HG03196 (cell line): ENCODE measurements around the gene NELL1.
A peak's percentile ranks its signal among the peaks of the same experiment; 100 is the strongest.

ENCODE experiments used
- ATAC-seq: cut with Tn5 transposase; IDR thresholded peaks from one replicate; pipeline ENCODE4 v1.9.1; 2021; ENCODE audit not compliant: unreplicated experiment

Gene NELL1

DNA sequence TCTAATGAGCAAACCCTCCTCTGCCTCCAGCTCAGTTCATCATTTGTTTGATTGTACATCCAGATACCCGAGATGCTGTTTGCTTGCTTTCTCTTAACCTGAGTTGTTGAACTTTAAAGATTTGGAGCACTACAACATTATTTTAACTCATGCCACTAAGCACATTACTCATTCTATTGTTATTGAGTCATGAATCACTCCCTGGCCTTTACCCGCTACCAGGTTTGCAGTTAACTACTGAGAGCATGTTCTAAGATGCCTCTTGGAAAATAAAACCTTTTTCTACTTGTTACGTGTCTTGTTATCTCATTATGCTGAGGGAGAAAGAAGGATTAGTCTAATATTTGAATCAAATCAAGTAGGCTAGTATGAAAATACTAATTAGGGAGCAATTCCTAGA, 802.9 kb downstream of the NELL1 start:
- no peak for ATAC-seq

DNA sequence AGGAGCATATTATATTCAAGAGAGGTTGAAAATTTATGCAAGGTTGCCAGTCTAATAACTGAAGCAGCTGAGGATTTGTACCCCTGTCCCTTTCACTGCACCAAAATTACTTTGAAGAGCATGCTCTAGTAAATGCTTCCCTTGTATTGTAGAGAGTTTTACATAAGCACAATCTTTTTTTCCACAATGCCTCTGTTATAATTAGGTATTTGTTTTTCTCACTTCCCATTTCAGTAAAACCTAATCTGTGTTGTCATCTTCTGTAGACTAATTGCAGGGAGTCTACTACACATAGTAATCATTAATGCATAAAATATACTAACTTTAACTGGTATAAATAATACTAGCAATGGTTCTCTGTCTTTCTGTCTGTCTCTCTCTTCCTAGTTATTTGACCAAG, 805.1 kb downstream of the NELL1 start:
- ATAC-seq: no peak

DNA sequence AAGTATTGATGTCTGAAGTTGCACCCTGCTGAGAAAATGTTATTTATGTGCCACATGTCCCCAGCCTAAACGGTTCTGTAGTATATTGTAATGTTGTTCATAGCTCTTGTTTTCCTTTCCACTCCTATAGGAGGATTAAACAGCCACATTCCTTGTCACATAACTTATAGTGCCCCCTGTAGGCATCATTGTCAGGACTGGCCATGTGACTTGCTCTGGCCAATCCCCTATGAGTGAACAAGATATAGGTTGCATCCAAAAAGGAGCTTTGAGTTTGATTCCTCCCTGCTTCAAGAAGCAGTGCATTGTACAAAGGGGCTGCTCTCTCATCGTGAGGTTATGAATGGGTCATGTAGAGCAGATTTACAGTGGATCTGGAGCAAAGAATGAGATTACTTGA, 805.9 kb downstream of the NELL1 start:
- no peak for ATAC-seq

DNA sequence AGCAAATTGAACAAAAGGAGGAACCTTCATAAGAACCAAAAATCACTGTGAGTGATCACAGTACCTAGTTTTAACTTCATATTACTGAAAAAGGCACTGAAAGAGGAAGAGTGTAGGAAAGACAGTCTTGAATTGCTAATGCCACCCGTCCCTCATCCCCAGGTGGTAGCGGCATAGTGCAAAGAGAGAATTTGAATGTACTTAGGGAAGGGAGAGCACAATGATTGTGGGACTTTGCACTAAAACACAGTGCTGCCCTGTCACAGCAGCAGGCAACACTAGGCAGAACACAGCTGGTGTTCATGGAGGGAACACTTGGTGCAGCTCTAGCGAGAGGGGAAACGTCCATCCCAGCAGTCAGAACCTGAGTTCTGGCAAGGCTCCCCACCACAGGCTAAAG, 807.2 kb downstream of the NELL1 start:
- no peak for ATAC-seq

DNA sequence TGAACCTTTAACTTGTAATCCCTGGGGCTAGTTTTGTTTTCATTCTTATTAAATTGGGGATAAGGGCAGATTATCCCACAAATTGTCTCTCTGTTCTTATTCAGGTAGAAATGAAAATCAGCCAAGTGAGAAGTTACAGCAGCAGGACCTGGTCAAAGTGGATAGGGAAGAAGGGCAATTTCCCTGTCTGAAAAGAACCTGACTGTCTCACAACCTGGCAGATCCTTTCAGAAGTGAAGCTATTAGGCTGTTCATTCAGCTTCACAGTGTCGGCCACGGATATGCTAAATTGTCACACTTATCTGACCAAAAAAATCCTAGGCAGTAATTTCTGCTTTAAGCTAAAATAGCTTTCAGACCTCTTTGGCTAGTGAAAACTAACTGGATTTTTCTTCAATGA, 810.9 kb downstream of the NELL1 start:
- no peak for ATAC-seq

DNA sequence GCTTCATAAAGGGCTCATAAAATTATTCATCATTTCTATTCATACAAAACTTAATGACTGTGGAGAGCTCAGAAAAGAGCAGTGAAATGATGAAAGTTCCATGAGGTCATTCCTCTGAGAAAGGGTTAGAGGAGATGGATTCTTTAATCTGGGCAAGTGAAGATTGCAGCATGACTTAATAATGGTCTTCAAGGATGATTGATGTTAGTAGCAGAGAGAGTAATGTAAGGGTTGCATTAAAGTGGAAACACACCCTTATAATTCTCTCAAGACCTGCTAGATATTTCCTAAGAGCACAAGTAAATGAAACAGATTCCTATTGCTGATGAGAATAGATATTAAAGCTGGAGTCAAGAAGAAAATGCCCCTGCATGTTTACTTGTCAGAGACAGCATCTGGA, 811.9 kb downstream of the NELL1 start:
- no peak for ATAC-seq

DNA sequence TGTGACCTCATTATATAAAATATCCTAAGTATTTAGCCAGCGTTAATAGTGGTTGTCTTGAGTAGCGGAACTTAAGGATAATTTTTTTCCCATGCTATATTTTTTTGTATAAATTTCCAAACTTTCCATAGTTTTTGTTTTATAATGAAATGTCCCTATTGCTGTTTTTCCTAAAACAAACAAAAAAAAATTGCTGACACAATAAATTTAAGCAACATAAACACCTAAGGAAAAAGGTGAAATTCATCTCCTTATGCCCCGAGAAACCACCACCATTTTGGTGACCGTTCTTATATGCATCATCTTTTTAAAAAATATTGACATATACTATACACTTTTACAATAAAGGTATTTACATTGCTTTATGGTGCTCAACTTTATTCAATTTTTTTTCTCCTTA, 814.7 kb downstream of the NELL1 start:
- no peak for ATAC-seq

DNA sequence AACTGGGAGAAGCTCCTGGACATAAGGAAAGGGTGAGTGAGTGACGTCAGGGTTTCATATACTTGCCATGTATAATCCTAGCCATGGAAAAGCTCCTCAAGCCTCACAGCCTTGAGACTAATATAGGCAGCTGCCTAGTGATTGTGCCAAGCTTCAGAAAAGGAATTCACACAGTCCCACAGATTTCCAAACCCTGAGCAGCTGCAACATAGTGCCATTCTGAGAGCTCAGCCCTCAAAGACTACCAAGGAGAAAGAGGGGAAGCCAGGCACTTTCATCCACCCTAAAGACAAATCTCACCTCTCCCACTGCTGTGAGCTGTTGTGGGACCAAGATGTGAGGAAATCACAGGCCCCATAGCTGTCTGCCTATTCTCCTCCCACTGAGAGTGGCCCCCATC, 815.6 kb downstream of the NELL1 start:
- ATAC-seq: no peak

DNA sequence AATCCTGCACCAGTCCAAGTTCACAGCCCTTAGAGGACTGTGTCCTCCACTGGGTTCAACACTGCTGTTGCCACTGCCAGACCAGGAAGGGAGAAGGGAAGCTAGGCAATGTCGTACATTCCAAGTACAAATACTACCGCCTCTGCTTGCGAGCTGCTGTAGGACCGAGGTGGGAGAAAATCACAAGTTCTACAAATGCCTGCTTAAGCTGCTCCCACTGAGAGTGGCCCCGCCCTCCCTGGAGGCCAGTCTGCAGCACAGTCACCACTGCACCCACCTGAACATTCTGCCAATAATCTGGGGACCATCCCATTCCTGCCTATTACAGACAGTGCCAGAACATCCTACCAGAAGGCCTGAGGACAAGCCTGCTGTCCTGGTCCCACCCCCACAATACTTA, 816.0 kb downstream of the NELL1 start:
- ATAC-seq: no peak

DNA sequence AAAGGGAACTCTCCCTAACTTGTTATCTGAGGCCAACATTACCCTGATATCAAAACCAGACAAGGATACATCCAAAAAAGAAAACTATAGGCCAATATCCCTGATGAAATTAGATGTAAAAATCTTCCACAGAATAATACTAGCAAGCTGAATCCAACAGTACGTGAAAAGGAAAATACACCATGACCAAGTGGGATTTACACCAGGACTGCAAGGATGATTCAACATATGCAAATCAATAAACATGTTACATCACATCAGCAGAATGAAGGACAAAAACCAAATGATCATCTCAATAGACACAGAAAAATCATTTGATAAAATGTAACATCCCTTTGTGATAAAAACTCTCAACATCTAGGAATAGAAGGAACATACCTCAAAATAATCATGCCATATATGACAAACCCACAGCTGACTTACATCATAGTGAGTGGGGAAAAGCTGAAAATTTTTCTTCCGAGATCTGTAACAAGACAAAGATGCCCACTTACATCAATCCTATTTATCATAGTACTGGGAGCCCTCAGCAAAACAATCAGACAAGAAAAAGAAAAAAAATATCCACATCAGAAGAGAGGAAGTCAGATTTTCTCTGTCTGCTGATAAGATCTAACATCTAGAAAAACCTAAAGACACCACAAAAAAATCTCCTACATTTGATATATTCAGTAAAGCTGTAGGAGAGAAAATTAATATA, 820.2 kb downstream of the NELL1 start:
- ATAC-seq: no peak

DNA sequence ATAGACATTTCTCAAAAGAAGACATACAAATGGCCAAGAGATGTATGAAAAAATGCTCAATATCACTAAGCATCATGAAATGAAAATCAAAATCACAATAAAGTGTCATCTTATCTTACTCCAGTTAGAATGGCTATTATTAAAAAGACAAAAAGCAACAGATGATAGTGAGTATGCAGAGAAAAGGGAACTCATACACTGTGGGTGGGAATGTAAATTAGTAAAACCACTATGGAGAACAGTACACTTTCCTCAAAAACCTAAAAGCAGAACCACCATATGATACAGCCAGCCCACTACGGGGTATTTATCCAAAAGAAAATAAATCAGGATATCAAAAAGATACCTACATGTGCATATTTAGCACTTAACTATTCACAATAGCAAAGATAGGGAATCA, 823.5 kb downstream of the NELL1 start:
- no peak for ATAC-seq

DNA sequence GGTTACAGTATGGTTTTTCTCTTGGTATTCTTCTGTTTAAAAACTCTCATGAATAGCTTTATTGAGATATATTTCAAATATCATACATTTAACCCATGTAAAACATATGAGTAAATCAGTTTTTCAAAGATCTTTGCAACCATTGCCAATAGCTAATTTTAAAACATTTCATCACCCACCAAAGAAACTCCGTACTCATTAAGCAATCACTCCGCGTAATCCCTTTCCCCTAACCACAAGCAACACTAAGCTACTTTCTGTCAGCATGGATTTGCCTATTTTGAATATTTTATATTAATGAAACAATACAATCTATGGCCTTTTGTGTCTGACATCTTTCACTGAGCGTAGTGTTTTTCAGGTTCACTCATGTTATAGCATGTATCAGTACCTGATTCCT, 825.6 kb downstream of the NELL1 start:
- ATAC-seq: no peak

DNA sequence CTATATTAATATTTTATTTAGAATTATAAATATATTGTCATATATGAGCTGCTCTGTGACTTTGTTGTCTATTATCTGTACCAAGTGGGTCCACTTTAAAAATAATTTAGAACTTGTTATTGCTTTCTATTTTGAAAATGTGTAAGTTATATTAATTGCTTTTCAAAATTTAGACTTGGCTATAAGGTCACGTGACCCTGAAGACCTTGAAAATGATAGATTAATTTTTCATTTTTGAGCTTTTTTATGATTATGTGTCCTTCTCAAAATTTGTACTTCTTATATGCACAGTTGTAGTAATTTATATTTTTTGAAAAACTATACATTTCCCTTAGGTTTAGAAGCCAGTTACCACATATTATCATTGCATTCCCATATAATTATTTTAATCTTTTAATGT, 826.5 kb downstream of the NELL1 start:
- no peak for ATAC-seq

DNA sequence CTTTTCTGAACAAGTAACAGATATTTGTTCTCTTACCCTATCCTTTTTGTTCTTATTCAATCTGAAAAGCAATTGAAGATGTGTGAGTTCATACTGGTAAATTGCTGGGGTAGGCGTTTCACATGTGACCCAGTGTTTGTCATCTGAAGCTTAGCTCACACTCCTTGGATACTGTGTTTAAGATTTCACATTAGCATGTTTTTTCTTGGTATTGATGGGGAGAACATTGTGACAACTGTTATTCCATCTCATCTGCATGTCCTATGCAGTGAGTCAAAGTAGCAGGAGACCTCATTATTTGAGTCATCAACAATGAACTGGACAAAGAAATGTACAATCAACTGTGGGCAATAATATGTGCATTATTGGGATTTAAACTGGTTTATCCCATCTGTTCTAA, 831.9 kb downstream of the NELL1 start:
- ATAC-seq: no peak

DNA sequence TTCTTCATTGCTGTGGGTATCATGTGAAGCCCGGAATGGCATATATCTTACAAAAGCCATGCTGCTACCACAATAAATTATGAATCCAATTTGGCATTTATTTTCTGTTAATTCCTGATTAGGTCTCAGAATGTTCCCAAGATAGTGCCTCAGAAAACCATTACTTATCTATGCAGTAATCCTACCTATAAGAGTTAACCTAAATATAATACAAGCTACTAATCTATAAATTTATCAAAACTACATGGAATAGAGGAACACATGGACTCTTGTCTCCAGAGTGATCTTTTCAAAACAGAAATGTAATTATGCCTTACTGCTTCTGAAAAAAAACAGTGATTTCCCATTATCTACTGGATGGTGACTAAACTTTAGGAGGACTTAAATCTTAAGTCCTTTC, 835.7 kb downstream of the NELL1 start:
- ATAC-seq: no peak

DNA sequence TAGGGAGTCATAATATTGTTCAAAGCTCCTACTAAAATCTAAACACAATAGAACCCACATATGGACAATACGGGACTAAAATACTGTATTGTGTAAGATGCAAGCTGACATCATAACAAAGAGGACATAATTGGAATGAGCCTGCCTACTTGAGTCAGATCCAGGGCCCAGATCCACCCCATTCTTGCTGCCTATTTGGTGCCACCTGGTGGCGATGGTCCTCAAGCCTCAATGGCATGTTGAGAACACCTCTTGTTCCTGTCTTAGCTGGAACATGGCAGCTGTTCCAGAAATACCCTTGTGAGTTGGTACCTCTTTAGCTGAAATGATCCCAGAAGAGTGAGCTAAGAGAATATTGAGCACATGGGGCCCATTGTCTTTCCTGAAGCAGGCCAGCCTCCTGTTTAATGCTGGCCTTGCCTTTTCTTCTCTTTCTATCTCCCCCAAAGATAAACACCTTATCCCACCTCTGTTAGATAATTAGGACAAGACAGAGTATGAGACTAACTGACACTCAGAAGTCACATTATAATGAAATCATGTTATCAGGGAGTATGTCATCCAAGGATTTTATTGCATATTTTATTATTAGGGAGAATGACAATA, 842.6 kb downstream of the NELL1 start:
- ATAC-seq: peak; percentile 66

DNA sequence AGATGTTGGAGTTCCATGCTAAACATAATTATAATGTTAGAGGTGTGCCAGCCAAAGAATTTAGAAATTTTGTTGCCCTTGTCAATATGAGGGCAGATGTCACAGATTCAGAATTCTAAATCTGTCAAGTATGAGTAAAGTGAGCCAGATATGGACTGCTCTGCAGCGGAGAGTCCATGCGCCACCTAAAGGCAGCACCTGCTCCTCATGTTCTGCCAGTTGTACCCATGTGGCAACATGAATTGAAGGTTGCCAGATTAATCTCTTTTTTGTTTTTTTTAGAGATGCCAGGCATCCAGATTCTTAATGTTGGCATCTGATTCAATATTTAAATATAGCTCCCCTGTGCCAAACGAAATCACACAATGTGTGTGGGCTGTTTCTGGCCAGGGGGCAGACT, 844.9 kb downstream of the NELL1 start:
- no peak for ATAC-seq

DNA sequence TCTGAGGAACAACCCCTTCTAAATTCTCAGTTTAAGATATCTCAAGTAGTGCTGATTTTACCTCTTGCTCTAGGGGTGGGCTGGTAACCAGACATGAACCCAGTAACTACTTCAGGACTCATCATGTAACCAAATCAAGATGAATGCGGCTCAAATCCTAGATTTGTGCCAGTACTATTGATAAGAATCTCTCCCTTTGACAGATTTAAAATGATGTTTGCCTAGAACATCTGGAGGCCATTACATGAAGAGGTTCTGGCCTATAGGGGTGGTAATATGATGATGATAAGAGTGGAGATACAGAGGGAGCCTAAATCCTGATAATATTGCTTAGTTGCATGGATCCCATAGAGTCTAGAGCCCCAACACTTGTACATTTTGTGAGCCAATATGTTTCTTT, 850.9 kb downstream of the NELL1 start:
- ATAC-seq: no peak

DNA sequence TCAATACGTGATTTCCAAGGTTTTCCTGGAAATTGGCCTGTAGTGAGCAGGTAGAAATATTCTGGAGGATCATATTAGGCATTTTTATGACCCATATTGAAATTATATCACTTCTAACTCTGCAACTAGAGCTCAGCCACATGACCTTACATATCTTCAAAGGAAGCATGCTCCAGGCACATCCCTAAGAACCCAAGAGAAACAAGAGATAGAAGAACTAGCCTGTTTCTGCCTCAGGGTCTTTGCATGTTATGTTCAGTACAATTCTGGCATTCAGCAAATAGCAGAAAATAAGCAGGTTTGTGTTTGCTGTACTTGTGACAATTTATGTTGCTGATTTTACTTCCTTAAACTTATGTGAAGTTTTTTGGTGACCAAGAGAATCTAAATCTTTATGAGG, 859.8 kb downstream of the NELL1 start:
- no peak for ATAC-seq

DNA sequence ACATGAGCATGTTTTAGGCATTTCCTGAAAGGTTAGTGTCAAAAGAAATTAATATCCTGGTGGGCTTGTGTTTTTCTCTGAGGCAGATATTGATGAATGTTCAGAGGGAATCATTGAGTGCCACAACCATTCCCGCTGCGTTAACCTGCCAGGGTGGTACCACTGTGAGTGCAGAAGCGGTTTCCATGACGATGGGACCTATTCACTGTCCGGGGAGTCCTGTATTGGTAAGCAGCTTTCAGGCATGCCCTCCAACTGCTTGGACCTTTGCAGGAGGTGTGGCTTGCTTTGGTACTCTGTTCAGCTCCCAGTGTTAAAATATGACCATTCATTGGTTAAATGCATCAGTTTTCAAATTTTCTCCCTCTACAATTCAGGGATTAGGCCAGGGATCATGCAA, 864.9 kb downstream of the NELL1 start:
- no peak for ATAC-seq

DNA sequence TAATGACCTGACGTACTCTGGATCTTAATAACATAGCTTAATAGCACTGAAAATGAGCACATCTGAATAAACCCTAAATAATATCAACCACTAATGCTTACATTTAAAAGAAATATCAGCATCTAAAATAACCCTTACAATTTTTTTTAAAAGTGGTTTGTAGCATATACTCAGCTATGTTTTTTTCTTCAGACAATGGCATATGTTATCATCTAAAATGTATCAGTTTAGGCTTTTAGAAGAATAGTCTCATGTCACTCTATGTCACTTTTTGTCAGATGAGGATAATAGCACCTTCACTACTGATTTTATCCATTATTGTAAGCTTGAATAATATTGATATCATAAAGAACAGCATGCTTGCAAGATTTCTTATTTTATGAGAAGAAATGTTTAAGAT, 868.6 kb downstream of the NELL1 start:
- ATAC-seq: no peak

DNA sequence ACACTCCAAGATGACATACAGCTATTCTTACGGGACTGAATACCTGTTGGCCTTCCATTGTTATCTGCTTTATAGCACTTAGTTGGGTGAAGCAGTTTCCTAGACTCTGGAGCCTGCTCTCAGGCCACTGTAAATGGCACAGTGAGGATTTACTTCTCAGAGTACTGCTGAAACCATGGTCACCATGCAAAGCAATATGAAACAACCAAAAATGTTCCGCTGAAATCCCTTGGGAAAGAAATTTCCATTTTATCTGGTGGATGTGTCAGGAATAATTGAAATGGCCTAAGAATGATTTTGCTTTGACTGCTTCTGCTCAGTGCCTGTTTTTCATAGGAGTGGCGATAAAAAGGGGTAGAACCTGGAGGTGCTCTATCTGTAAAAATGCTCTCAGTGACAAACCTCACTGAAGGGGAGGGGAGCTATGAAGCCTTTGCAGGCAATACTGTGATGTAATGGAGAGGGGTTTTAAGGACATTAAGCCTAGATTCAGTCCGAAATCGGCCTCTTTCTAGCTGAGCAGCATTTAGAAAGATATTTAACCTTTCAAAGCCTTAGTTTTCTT, 871.9 kb downstream of the NELL1 start:
- ATAC-seq: no peak

DNA sequence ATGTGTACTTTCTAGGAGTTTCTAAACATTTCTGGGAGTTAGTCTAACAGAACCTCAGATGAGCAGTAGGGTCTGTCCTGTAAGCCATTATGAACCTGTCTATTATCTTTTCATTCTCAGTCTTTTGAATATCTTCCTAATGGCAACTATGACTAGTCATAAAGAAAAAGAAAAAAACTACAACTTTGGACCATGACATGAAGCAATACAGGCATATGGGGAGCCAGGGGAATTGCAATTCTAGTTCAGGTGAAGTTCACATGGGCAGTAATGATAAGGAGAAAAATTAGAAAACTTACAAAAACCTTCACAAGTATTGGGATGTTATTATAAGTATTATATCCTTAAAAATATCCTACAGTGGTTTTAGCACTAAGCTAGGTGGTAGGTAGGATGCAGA, 874.5 kb downstream of the NELL1 start:
- no peak for ATAC-seq
